A673 (cell line): ENCODE data around the gene DPEP3.

Source experiments
- EZH2 ChIP-seq: fragments of 200-600 bp; sonication (generic); IDR thresholded peaks from 2 replicates; pipeline ENCODE4 v1.6.1; 2017; ENCODE audit warnings: borderline replicate concordance, low read depth, mild to moderate bottlenecking, mixed read lengths, antibody characterized with exemption, low read length; ENCODE audit not compliant: poor library complexity, severe bottlenecking
- TF ChIP-seq, protein P1 (sequence below): fragments of 300-800, 200-600 bp; sonication (generic); conservative IDR thresholded peaks from 2 replicates; pipeline ENCODE4 v1.5.1; 2017; ENCODE audit warnings: low read depth, mild to moderate bottlenecking, antibody characterized with exemption, low read length, moderate library complexity, mixed read lengths

DNA sequence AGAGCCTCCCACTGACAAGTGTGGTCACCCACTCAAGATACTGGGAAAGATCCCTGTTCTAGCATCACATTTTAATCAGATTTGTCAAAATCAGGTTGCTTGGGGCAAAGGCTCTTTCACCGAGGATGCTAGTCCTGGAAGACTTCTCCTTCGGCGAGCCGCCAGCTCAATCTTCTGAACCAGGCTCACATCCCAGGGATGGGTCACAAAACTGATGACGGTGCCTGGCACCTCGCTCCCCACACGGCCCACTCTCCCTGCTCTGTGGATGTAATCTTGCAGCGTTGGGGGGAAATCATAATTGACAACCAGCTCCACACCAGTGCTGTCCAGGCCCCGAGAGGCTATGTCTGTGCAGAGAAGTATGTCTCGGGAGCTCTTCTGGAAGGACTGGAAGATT lies 41.2 kb upstream of the DPEP3 start:
- TF ChIP-seq, protein P1, sequence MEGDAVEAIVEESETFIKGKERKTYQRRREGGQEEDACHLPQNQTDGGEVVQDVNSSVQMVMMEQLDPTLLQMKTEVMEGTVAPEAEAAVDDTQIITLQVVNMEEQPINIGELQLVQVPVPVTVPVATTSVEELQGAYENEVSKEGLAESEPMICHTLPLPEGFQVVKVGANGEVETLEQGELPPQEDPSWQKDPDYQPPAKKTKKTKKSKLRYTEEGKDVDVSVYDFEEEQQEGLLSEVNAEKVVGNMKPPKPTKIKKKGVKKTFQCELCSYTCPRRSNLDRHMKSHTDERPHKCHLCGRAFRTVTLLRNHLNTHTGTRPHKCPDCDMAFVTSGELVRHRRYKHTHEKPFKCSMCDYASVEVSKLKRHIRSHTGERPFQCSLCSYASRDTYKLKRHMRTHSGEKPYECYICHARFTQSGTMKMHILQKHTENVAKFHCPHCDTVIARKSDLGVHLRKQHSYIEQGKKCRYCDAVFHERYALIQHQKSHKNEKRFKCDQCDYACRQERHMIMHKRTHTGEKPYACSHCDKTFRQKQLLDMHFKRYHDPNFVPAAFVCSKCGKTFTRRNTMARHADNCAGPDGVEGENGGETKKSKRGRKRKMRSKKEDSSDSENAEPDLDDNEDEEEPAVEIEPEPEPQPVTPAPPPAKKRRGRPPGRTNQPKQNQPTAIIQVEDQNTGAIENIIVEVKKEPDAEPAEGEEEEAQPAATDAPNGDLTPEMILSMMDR, result no peak
- no peak for TF ChIP-seq EZH2
